Measurements from ENCODE around the gene PLEKHM2.

DNA sequence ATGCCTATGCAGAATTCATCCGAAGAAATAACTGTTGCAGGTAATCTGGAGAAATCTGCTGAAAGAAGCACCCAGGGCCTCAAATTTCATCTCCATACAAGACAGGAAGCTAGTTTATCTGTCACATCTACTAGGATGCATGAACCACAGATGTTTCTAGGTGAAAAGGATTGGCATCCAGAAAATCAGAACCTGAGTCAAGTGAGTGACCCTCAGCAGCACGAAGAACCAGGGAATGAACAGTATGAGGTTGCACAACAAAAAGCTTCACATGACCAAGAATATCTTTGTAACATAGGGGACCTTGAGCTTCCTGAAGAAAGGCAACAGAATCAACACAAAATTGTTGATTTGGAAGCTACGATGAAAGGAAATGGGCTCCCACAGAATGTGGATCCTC lies 24.0 kb upstream of the PLEKHM2 start:
- TF ChIP-seq TAF1 (IDR thresholded peaks at IDR 0.05; ENCODE audit: borderline replicate concordance, low read depth, low read length) (no peak), POLR2A (IDR thresholded peaks at IDR 0.05; ENCODE audit: low read depth, low read length) (no peak)

All from GM12892 (cell line).